Measurements from ENCODE around the gene SLC38A3.
"Not testable (repeated sequence)": the region's sequence is repeated elsewhere in the genome, so short reads cannot be mapped to it uniquely, and the experiment has no call there.

DNA sequence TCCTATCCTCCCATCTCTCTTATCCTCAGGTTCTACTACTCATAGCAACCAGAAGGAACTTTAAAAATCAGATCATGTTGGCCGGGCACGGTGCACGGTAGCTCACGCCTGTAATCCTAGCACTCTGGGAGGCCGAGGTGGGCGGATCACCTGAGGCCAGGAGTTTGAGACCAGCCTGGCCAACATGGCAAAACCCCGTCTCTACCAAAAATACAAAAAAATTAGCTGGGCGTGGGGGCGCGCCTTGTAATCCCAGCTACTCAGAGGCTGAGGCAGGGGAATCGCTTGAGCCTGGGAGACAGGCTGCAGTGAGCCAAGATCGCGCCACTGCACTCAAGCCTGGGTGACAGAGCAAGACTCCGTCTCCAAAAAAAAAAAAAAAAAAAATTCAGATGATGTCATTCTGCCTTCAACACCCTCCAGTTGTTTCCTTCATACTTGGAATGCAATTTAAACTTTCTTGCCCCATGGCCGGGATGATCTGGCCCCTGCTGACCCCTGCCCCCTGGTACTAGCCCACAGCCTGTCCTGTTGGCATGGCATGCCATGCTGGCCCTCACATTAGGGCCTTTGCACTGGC is 23.2 kb downstream of the SLC38A3 start:
- not testable (repeated sequence) for TF ChIP-seq EZH2 (IDR thresholded peaks at IDR 0.05; ENCODE audit: borderline replicate concordance, insufficient read depth, low read depth, low read length, poor library complexity, severe bottlenecking)
- TF ChIP-seq, protein P1, sequence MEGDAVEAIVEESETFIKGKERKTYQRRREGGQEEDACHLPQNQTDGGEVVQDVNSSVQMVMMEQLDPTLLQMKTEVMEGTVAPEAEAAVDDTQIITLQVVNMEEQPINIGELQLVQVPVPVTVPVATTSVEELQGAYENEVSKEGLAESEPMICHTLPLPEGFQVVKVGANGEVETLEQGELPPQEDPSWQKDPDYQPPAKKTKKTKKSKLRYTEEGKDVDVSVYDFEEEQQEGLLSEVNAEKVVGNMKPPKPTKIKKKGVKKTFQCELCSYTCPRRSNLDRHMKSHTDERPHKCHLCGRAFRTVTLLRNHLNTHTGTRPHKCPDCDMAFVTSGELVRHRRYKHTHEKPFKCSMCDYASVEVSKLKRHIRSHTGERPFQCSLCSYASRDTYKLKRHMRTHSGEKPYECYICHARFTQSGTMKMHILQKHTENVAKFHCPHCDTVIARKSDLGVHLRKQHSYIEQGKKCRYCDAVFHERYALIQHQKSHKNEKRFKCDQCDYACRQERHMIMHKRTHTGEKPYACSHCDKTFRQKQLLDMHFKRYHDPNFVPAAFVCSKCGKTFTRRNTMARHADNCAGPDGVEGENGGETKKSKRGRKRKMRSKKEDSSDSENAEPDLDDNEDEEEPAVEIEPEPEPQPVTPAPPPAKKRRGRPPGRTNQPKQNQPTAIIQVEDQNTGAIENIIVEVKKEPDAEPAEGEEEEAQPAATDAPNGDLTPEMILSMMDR (IDR thresholded peaks at IDR 0.05), result not testable (repeated sequence)

Data from B cell (primary cell).